SIG-M5 treated with dmso at 0.1 percent for 504 hours (cell line): ENCODE data around the gene YIPF4.
"Not testable (repeated sequence)": the region's sequence is repeated elsewhere in the genome, so short reads cannot be mapped to it uniquely, and the experiment has no call there.

Source experiments
- DNase-seq: peaks from one replicate; lab custom pipeline; 2025; ENCODE audit not compliant: unreplicated experiment; lab: John Stamatoyannopoulos, UW

YIPF4 gene

GRCh38 chr2:32284321-32284720, 6.6 kb downstream of the YIPF4 start:
- DNase-seq, result no peak

- peak; percentile 85 for DNase-seq
Measured at GRCh38 chr2:32289165-32289999, 11.7 kb downstream of the YIPF4 start.

- no peak for DNase-seq
Measured at GRCh38 chr2:32290000-32290339, 12.3 kb downstream of the YIPF4 start.

- DNase-seq, result no peak
Measured at GRCh38 chr2:32291746-32292145, 14.0 kb downstream of the YIPF4 start.

GRCh38 chr2:32293493-32293892, 15.8 kb downstream of the YIPF4 start:
- DNase-seq, result not testable (repeated sequence)

- not testable (repeated sequence) for DNase-seq
Measured at GRCh38 chr2:32293966-32294562, 16.4 kb downstream of the YIPF4 start.

- no peak for DNase-seq
Measured at GRCh38 chr2:32310577-32310976, 32.9 kb downstream of the YIPF4 start.

GRCh38 chr2:32314886-32315285, 37.2 kb downstream of the YIPF4 start:
- DNase-seq, result no peak

GRCh38 chr2:32328679-32329078, 51.0 kb downstream of the YIPF4 start:
- DNase-seq, result not testable (repeated sequence)

- not testable (repeated sequence) for DNase-seq
Measured at GRCh38 chr2:32329180-32329980, 51.7 kb downstream of the YIPF4 start.

GRCh38 chr2:32330136-32330535, 52.4 kb downstream of the YIPF4 start:
- DNase-seq, result no peak

- no peak for DNase-seq
Measured at GRCh38 chr2:32342801-32343200, 65.1 kb downstream of the YIPF4 start.

GRCh38 chr2:32350797-32351196, 73.1 kb downstream of the YIPF4 start:
- DNase-seq, result not testable (repeated sequence)

- peak; percentile 41 for DNase-seq
Measured at GRCh38 chr2:32355976-32356680, 78.4 kb downstream of the YIPF4 start.

- DNase-seq, result peak; percentile 96
Measured at GRCh38 chr2:32356681-32357317, 79.1 kb downstream of the YIPF4 start, which contains the start of gene BIRC6. Gene BIRC6 (plus strand): TSS chr2:32357023. CDS start chr2:32357162, 139 bp downstream.

GRCh38 chr2:32357318-32358110, 79.8 kb downstream of the YIPF4 start:
- no peak for DNase-seq

GRCh38 chr2:32358111-32358482, 80.4 kb downstream of the YIPF4 start:
- DNase-seq, result no peak

GRCh38 chr2:32360416-32360815, 82.7 kb downstream of the YIPF4 start:
- DNase-seq, result no peak

GRCh38 chr2:32362997-32363396, 85.3 kb downstream of the YIPF4 start:
- not testable (repeated sequence) for DNase-seq

GRCh38 chr2:32363597-32363996, 85.9 kb downstream of the YIPF4 start:
- no peak for DNase-seq
